Mucosa of descending colon (tissue), 3 donors: Measurements from ENCODE around the gene FAM3A. TPM values are rescaled to one million over a fixed set of nuclear protein-coding genes. Genes with fewer than 3 reads are reported as not detected.
A peak's percentile ranks its signal among the peaks of the same experiment; 100 is the strongest.

Experiments
- ATAC-seq: fragments of 200-7000 bp; cut with Tn5 transposase; one replicate; pipeline ENCODE4 v1.9.1; 2020; ENCODE audit warnings: mild to moderate bottlenecking, moderate library complexity
- DNase-seq, 3 donors: peaks; one replicate each; pipeline ENCODE4 v3.0.0-alpha.2; 2020
- H3K36me3 ChIP-seq: fragments of 200-600 bp; one replicate; pipeline ENCODE4 v1.8.0; 2021; ENCODE audit warnings: low read depth, mild to moderate bottlenecking
- H3K4me1 ChIP-seq: fragments of 200-600 bp; one replicate; pipeline ENCODE4 v1.8.0; 2021; ENCODE audit warnings: low read depth, mild to moderate bottlenecking
- H3K4me3 ChIP-seq: fragments of 200-600 bp; one replicate; pipeline ENCODE4 v1.8.0; 2021; ENCODE audit warnings: mild to moderate bottlenecking
- H3K9me3 ChIP-seq: fragments of 200-600 bp; one replicate; pipeline ENCODE4 v1.8.0; 2021; ENCODE audit warnings: mild to moderate bottlenecking
- CTCF ChIP-seq: fragments of 200-600 bp; IDR thresholded peaks from one replicate; pipeline ENCODE4 v1.8.0; 2022; ENCODE audit warnings: antibody characterized with exemption, mild to moderate bottlenecking
- intact Hi-C, 2 donors: fragments of 100-400 bp; cut with DNase I in 1 of 2; cut with micrococcal nuclease in 1 of 2; formaldehyde crosslinking; loops; one replicate each; pipeline versions ENCODE4 v1.11.0 to v1.11.1; 2022; cut with DNase I, micrococcal nuclease
- total RNA-seq, 3 donors: library from RNA; stranded (reverse); fragmentation: NEBNext Ultra II Directional in 2 of 3; extraction: Animal tissue kit (Norgen Biotek cat#: 25700) in 2 of 3; gene quantifications; one replicate each; pipeline versions ENCODE4 v1.2.1 to v1.2.4, GENCODE V29; 2021 to 2023
- donor health status: DM: no; HTN: no; CAD: no; lungs with moderate emphysema.
- donor health status: DM: no; HTN: no; CAD: no.
- donor health status: DM: no; HTN: yes; CAD: no.

FAM3A gene
- total RNA-seq, 3 donors from 2014 or later, result 52.5 to 75.6 (median 64.8) TPM

GRCh38 chrX:154481911-154482601, 34.0 kb downstream of the FAM3A start:
- no peaks in the 10 kb centered on the region for H3K36me3 ChIP-seq
- H3K4me1 ChIP-seq, result no peaks in the 10 kb centered on the region
- H3K9me3 ChIP-seq, result no peaks in the 10 kb centered on the region
- no peak for TF ChIP-seq CTCF
- intact Hi-C loops, result no loop called here
- ATAC-seq (no peak), DNase-seq (no peak)
- H3K4me3 ChIP-seq, result no peak overlapping the region

- Histone ChIP-seq H3K4me3 (no peak overlapping the region), H3K4me1 (no peaks in the 10 kb centered on the region), H3K36me3 (no peaks in the 10 kb centered on the region), H3K9me3 (no peaks in the 10 kb centered on the region)
- intact Hi-C loops, result no loop called here
- no peak for DNase-seq
- ATAC-seq, result no peak
- TF ChIP-seq CTCF, result no peak
Measured at GRCh38 chrX:154481195-154481594, 34.8 kb downstream of the FAM3A start.

GRCh38 chrX:154478728-154479622, 37.1 kb downstream of the FAM3A start, which contains the start of gene LAGE3:
LAGE3 (minus strand) TSS chrX:154479281; CDS start chrX:154478915, 366 bp downstream.
- peak; percentile 97 for ATAC-seq
- intact Hi-C loops, result no loop called here
- peak; percentile 94 to 97 (median 95) for DNase-seq
- Histone ChIP-seq H3K9me3 (no peaks in the 10 kb centered on the region), H3K4me3 (no peak within 1 kb of the TSS), H3K4me1 (no peaks in the 10 kb centered on the region), H3K36me3 (no peaks in the 10 kb centered on the region)
- TF ChIP-seq CTCF, result no peak

- no peak for TF ChIP-seq CTCF
- no peak for DNase-seq
- Histone ChIP-seq H3K36me3 (no peaks in the 10 kb centered on the region), H3K9me3 (no peaks in the 10 kb centered on the region), H3K4me1 (no peaks in the 10 kb centered on the region), H3K4me3 (no peak overlapping the region)
- intact Hi-C loops, result no loop called here
- ATAC-seq, result no peak
Measured at GRCh38 chrX:154477891-154478477, 38.0 kb downstream of the FAM3A start.

GRCh38 chrX:154476821-154477220, 39.2 kb downstream of the FAM3A start:
- no peak overlapping the region for H3K4me3 ChIP-seq
- no peak for ATAC-seq
- intact Hi-C loops, result no loop called here

More at GRCh38 chrX:154476821-154477220, 39.2 kb downstream of the FAM3A start:
- H3K9me3 ChIP-seq, result no peaks in the 10 kb centered on the region
- DNase-seq, result peak in 1 of 3 donors; percentile 17
- H3K4me1 ChIP-seq, result no peaks in the 10 kb centered on the region
- TF ChIP-seq CTCF, result no peak
- no peaks in the 10 kb centered on the region for H3K36me3 ChIP-seq
